ENCODE measurements around the gene WDFY4.

The WDFY4 gene

GRCh38 chr10:48731654-48732053 is 47.0 kb downstream of the WDFY4 start:
- no peak overlapping the region for H3K4me3 ChIP-seq (ENCODE audit: low read length, poor library complexity, severe bottlenecking)
- no peaks in the 10 kb centered on the region for H3K79me2 ChIP-seq (ENCODE audit: insufficient read depth, low read length)
- H3K9ac ChIP-seq (ENCODE audit: low read depth, low read length, poor library complexity, severe bottlenecking), result no peak overlapping the region
- H3K4me1 ChIP-seq (ENCODE audit: insufficient read depth, low read length, poor library complexity, severe bottlenecking), result no peaks in the 10 kb centered on the region
- H3K9me2 ChIP-seq (replicated peaks; ENCODE audit: low read depth, low read length), result no peaks in the 10 kb centered on the region
- TF ChIP-seq, protein P1, sequence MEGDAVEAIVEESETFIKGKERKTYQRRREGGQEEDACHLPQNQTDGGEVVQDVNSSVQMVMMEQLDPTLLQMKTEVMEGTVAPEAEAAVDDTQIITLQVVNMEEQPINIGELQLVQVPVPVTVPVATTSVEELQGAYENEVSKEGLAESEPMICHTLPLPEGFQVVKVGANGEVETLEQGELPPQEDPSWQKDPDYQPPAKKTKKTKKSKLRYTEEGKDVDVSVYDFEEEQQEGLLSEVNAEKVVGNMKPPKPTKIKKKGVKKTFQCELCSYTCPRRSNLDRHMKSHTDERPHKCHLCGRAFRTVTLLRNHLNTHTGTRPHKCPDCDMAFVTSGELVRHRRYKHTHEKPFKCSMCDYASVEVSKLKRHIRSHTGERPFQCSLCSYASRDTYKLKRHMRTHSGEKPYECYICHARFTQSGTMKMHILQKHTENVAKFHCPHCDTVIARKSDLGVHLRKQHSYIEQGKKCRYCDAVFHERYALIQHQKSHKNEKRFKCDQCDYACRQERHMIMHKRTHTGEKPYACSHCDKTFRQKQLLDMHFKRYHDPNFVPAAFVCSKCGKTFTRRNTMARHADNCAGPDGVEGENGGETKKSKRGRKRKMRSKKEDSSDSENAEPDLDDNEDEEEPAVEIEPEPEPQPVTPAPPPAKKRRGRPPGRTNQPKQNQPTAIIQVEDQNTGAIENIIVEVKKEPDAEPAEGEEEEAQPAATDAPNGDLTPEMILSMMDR (conservative IDR thresholded peaks at IDR 0.05; ENCODE audit: low read length), result no peak
- no peak for TF ChIP-seq EZH2phosphoT487 (IDR thresholded peaks at IDR 0.05; ENCODE audit: borderline replicate concordance)
- H3K27me3 ChIP-seq (ENCODE audit: insufficient read depth, low read length, poor library complexity, severe bottlenecking), result peaks cover 9% of the 10 kb centered on the region
- H3F3A ChIP-seq (ENCODE audit: low read depth), result no peaks in the 10 kb centered on the region
- H3K36me3 ChIP-seq (ENCODE audit: insufficient read depth, low read length), result no peaks in the 10 kb centered on the region
- H2AFZ ChIP-seq (ENCODE audit: low read length), result no peak overlapping the region
- no peaks in the 10 kb centered on the region for H4K20me1 ChIP-seq (ENCODE audit: insufficient read depth, low read length, poor library complexity, severe bottlenecking)
- no peaks in the 10 kb centered on the region for H3K9me3 ChIP-seq (ENCODE audit: insufficient read depth, low read depth, low read length)
- H3K4me2 ChIP-seq (ENCODE audit: low read depth, low read length, poor library complexity, severe bottlenecking), result no peak overlapping the region

DNA sequence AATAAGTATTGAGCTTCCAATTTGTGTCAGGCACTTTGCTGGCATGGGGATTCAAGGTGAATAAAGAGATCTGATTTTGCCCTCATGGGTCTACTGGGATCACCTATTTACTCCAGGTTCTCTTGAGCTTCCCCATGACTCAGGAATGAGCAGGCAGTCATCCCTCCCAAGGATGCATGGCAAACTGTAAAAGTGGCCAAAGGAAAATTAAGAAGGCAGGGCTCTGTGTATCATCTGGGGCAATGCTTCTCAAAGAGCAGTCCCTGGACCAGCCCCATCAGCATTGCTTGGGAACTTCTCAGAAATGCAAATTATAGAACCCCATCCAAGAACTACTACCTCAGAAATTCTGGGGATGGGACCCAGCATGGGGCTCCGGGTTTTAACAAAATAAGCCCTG is 48.7 kb downstream of the WDFY4 start:
- no peak overlapping the region for H3K9ac ChIP-seq (ENCODE audit: low read depth, low read length, poor library complexity, severe bottlenecking)
- no peak overlapping the region for H3K4me2 ChIP-seq (ENCODE audit: low read depth, low read length, poor library complexity, severe bottlenecking)
- no peak overlapping the region for H3K4me3 ChIP-seq (ENCODE audit: low read length, poor library complexity, severe bottlenecking)
- no peaks in the 10 kb centered on the region for H4K20me1 ChIP-seq (ENCODE audit: insufficient read depth, low read length, poor library complexity, severe bottlenecking)
- no peak overlapping the region for H2AFZ ChIP-seq (ENCODE audit: low read length)
- H3K9me3 ChIP-seq (ENCODE audit: insufficient read depth, low read depth, low read length), result no peaks in the 10 kb centered on the region
- TF ChIP-seq EZH2phosphoT487 (IDR thresholded peaks at IDR 0.05; ENCODE audit: borderline replicate concordance), result no peak
- TF ChIP-seq, protein P1 (conservative IDR thresholded peaks at IDR 0.05; ENCODE audit: low read length), result no peak
- no peaks in the 10 kb centered on the region for H3F3A ChIP-seq (ENCODE audit: low read depth)
- H3K9me2 ChIP-seq (replicated peaks; ENCODE audit: low read depth, low read length), result no peaks in the 10 kb centered on the region
- H3K79me2 ChIP-seq (ENCODE audit: insufficient read depth, low read length), result no peaks in the 10 kb centered on the region
- H3K27me3 ChIP-seq (ENCODE audit: insufficient read depth, low read length, poor library complexity, severe bottlenecking), result peaks cover 9% of the 10 kb centered on the region
- no peaks in the 10 kb centered on the region for H3K4me1 ChIP-seq (ENCODE audit: insufficient read depth, low read length, poor library complexity, severe bottlenecking)
- H3K36me3 ChIP-seq (ENCODE audit: insufficient read depth, low read length), result no peaks in the 10 kb centered on the region

GRCh38 chr10:48735836-48736390 is 51.2 kb downstream of the WDFY4 start:
- Histone ChIP-seq H3K4me2 (ENCODE audit: low read depth, low read length, poor library complexity, severe bottlenecking) (no peak overlapping the region), H3K27me3 (ENCODE audit: insufficient read depth, low read length, poor library complexity, severe bottlenecking) (peaks cover 9% of the 10 kb centered on the region), H3K4me3 (ENCODE audit: low read length, poor library complexity, severe bottlenecking) (no peak overlapping the region), H3K4me1 (ENCODE audit: insufficient read depth, low read length, poor library complexity, severe bottlenecking) (no peaks in the 10 kb centered on the region), H3K9me3 (ENCODE audit: insufficient read depth, low read depth, low read length) (no peaks in the 10 kb centered on the region), H3K9ac (ENCODE audit: low read depth, low read length, poor library complexity, severe bottlenecking) (no peak overlapping the region), H3F3A (ENCODE audit: low read depth) (no peaks in the 10 kb centered on the region), H3K36me3 (ENCODE audit: insufficient read depth, low read length) (no peaks in the 10 kb centered on the region), H3K9me2 (replicated peaks; ENCODE audit: low read depth, low read length) (no peaks in the 10 kb centered on the region), H4K20me1 (ENCODE audit: insufficient read depth, low read length, poor library complexity, severe bottlenecking) (no peaks in the 10 kb centered on the region), H2AFZ (ENCODE audit: low read length) (no peak overlapping the region), H3K79me2 (ENCODE audit: insufficient read depth, low read length) (no peaks in the 10 kb centered on the region)
- TF ChIP-seq EZH2phosphoT487 (IDR thresholded peaks at IDR 0.05; ENCODE audit: borderline replicate concordance), result no peak
- TF ChIP-seq, protein P1 (conservative IDR thresholded peaks at IDR 0.05; ENCODE audit: low read length), result no peak
